GM18873 (cell line): ENCODE data around the gene CXCR6.

Source experiments
- ATAC-seq: cut with Tn5 transposase; IDR thresholded peaks from one replicate; pipeline ENCODE4 v1.9.1; 2021; ENCODE audit warnings: mild to moderate bottlenecking, moderate library complexity, moderate number of reproducible peaks; ENCODE audit not compliant: unreplicated experiment, low FRiP score

Gene CXCR6

GRCh38 chr3:45943207-45943846 lies at the start of gene CXCR6:
TSS of gene CXCR6 (plus strand) at chr3:45943464. CDS start at chr3:45946482, 3,018 bp downstream.
- no peak for ATAC-seq

- no peak for ATAC-seq
Measured at GRCh38 chr3:45894015-45894414, 49.2 kb upstream of the CXCR6 start.

- ATAC-seq: no peak
Measured at GRCh38 chr3:45895686-45896468, 47.4 kb upstream of the CXCR6 start.

- no peak for ATAC-seq
Measured at GRCh38 chr3:45896956-45897355, 46.3 kb upstream of the CXCR6 start.

GRCh38 chr3:45904931-45905330 lies 38.3 kb upstream of the CXCR6 start:
- no peak for ATAC-seq

- ATAC-seq: no peak
Measured at GRCh38 chr3:45905755-45906154, 37.5 kb upstream of the CXCR6 start.

GRCh38 chr3:45906681-45907407 lies 36.4 kb upstream of the CXCR6 start:
- no peak for ATAC-seq

GRCh38 chr3:45907769-45908705 lies 35.2 kb upstream of the CXCR6 start:
- no peak for ATAC-seq

- ATAC-seq: no peak
Measured at GRCh38 chr3:45908761-45909160, 34.5 kb upstream of the CXCR6 start.

GRCh38 chr3:45909542-45909941 lies 33.7 kb upstream of the CXCR6 start:
- no peak for ATAC-seq

- ATAC-seq: no peak
Measured at GRCh38 chr3:45910892-45911291, 32.4 kb upstream of the CXCR6 start.

- no peak for ATAC-seq
Measured at GRCh38 chr3:45911511-45912226, 31.6 kb upstream of the CXCR6 start.

GRCh38 chr3:45912435-45912834 lies 30.8 kb upstream of the CXCR6 start:
- no peak for ATAC-seq

- no peak for ATAC-seq
Measured at GRCh38 chr3:45914362-45915058, 28.8 kb upstream of the CXCR6 start.

- no peak for ATAC-seq
Measured at GRCh38 chr3:45915059-45915439, 28.2 kb upstream of the CXCR6 start.

- peak; percentile 91 for ATAC-seq
Measured at GRCh38 chr3:45915518-45916231, 27.6 kb upstream of the CXCR6 start.

GRCh38 chr3:45917146-45917898 lies 25.9 kb upstream of the CXCR6 start:
- ATAC-seq: no peak
